Cardiac muscle cell (in vitro differentiated cells and primary cell): Measurements from ENCODE around the gene PTPRM. TPM values are rescaled to one million over a fixed set of nuclear protein-coding genes. Genes with fewer than 3 reads are reported as not detected.

Experiments used
- DNase-seq, 2 donors: peaks; one replicate each; pipeline versions ENCODE4 v3.0.0 to v3.0.0-alpha.2; 2010 to 2017; ENCODE audit warnings: low read depth in 1 of 2, low spot score in 1 of 2
- H3K27ac ChIP-seq: fragments of 200-600 bp; sonication (generic); 2 replicates; pipeline ENCODE4 v1.5.1; 2016
- H3K27me3 ChIP-seq: fragments of 200-600 bp; sonication (generic); 2 replicates; pipeline ENCODE4 v1.6.0; 2016; ENCODE audit warnings: control low read depth
- H3K36me3 ChIP-seq: fragments of 200-600 bp; sonication (generic); 2 replicates; pipeline ENCODE4 v1.5.1; 2016; ENCODE audit warnings: control low read depth
- H3K4me1 ChIP-seq: fragments of 200-600 bp; sonication (generic); 2 replicates; pipeline ENCODE4 v1.8.1; 2017; ENCODE audit warnings: low read depth, mild to moderate bottlenecking, mixed run types
- H3K4me3 ChIP-seq: fragments of 200-600 bp; sonication (generic); 2 replicates; pipeline ENCODE4 v1.5.1; 2016; ENCODE audit warnings: mild to moderate bottlenecking
- H3K9me3 ChIP-seq: fragments of 200-600 bp; sonication (generic); 2 replicates; pipeline ENCODE4 v1.5.1; 2017; ENCODE audit warnings: low read depth, mild to moderate bottlenecking, control low read depth
- CTCF ChIP-seq: IDR thresholded peaks from 2 replicates; pipeline ENCODE4 v1.5.1; 2012; ENCODE audit warnings: low read depth, mild to moderate bottlenecking, low read length
- polyA plus RNA-seq: library from polyadenylated mRNA; unstranded; fragments of >200 nt; fragmentation: Nextera tagmentation; extraction: Ambion mirVana; gene quantifications from 2 replicates; pipeline ENCODE4 v1.2.1, GENCODE V29; 2016
- total RNA-seq: library from RNA; depleted of rRNA; stranded (reverse); fragments of >200 nt; gene quantifications from 2 replicates; pipeline ENCODE4 v1.2.3, GENCODE V29; 2016

PTPRM gene
- total and polyA plus RNA-seq, 2 experiments from 2014 or later, result 26.5 to 48.8 TPM

- peaks cover 17% of the 10 kb centered on the region for H3K27me3 ChIP-seq
- H3K27ac ChIP-seq, result no peak overlapping the region
- no peak overlapping the region for H3K4me3 ChIP-seq
- H3K4me1 ChIP-seq, result peaks cover 21% of the 10 kb centered on the region
- no peaks in the 10 kb centered on the region for H3K36me3 ChIP-seq
- TF ChIP-seq CTCF, result no peak
- DNase-seq, result no peak
- H3K9me3 ChIP-seq, result no peaks in the 10 kb centered on the region
Observed at GRCh38 chr18:8364385-8364784, 797.3 kb downstream of the PTPRM start.

GRCh38 chr18:8365006-8365405, 797.9 kb downstream of the PTPRM start:
- no peak for TF ChIP-seq CTCF
- Histone ChIP-seq H3K27ac (no peak overlapping the region), H3K27me3 (peaks cover 17% of the 10 kb centered on the region), H3K9me3 (no peaks in the 10 kb centered on the region), H3K4me3 (no peak overlapping the region), H3K36me3 (no peaks in the 10 kb centered on the region), H3K4me1 (peaks cover 21% of the 10 kb centered on the region)
- DNase-seq, result no peak

- H3K4me3 ChIP-seq, result no peak overlapping the region
- H3K9me3 ChIP-seq, result no peaks in the 10 kb centered on the region
- no peak overlapping the region for H3K27ac ChIP-seq
- no peak for DNase-seq
- no peaks in the 10 kb centered on the region for H3K36me3 ChIP-seq
- TF ChIP-seq CTCF, result no peak
- H3K27me3 ChIP-seq, result peaks cover 17% of the 10 kb centered on the region
- H3K4me1 ChIP-seq, result peaks cover 21% of the 10 kb centered on the region
Observed at GRCh38 chr18:8365528-8365927, 798.4 kb downstream of the PTPRM start.

- TF ChIP-seq CTCF, result no peak
- Histone ChIP-seq H3K27me3 (peaks cover 17% of the 10 kb centered on the region), H3K27ac (no peak overlapping the region), H3K9me3 (no peaks in the 10 kb centered on the region), H3K4me3 (no peak overlapping the region), H3K4me1 (peaks cover 16% of the 10 kb centered on the region), H3K36me3 (no peaks in the 10 kb centered on the region)
- DNase-seq, result no peak
Observed at GRCh38 chr18:8366070-8366469, 799.0 kb downstream of the PTPRM start.

GRCh38 chr18:8366656-8367055, 799.5 kb downstream of the PTPRM start:
- H3K27ac ChIP-seq, result no peak overlapping the region
- no peaks in the 10 kb centered on the region for H3K36me3 ChIP-seq
- H3K27me3 ChIP-seq, result peaks cover 17% of the 10 kb centered on the region
- H3K4me3 ChIP-seq, result no peak overlapping the region
- peaks cover 16% of the 10 kb centered on the region for H3K4me1 ChIP-seq
- DNase-seq, result no peak
- no peaks in the 10 kb centered on the region for H3K9me3 ChIP-seq
- no peak for TF ChIP-seq CTCF
